ENCODE data around the gene MGARP. TPM values are rescaled to one million over a fixed set of nuclear protein-coding genes. Genes with fewer than 3 reads are reported as not detected.

MGARP gene
- total and polyA plus RNA-seq, 2 of the 4 experiments (the other 2 are of a cell fraction): 34.7 to 35.0 TPM

DNA sequence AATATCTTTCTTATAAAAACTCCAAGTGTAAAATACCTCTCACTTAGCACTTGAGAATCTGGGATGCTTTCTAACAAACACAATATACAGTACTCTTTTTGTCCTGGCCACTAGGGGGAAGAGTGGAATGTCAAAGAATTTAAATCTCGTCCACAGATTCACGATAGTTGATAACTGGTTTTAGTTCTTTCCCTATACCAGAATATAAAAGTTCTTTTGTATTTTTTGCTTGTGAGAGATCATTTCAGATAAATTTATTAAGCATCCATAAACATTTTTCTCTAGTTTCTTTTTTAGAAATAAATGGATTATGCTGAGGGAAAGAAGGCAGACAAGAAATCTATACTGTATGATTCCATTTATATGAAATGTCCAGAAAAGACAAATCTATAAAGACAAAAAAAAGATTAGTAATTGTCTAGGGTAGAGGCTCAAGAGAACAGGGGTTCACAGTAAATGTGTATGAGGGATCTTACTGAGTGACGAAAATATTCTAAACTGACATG is 50.4 kb downstream of the MGARP start:
- ChIA-PET POLR2A (ENCODE audit: unreplicated experiment) (interaction anchor here (0.7 kb wide), 1 partner anchor 199 kb away, joined by 13 read pairs; no protein-coding TSS in a partner anchor), CTCF (interaction anchor here (0.7 kb wide), 1 partner anchor 66 kb away, joined by 5 read pairs; no protein-coding TSS in a partner anchor)
- WGBS, 2 experiments (ENCODE audit: extremely low coverage in 2 of 2, insufficient read length in 1 of 2): no CpG with 5 or more reads among the region's 3 CpGs
- H2AK5ac ChIP-seq (ENCODE audit: low read depth, low read length): no peak overlapping the region
- H4K8ac ChIP-seq (ENCODE audit: low read depth in 2 of 2, low read length in 2 of 2): no peak overlapping the region
- no peak overlapping the region for H3K9ac ChIP-seq (ENCODE audit: low read depth, low read length)
- no peaks in the 10 kb centered on the region for H4K20me1 ChIP-seq (ENCODE audit: insufficient read depth, low read length)
- H3K9me3 ChIP-seq (ENCODE audit: control insufficient read depth, insufficient read depth, low read length): no peaks in the 10 kb centered on the region
- no peak overlapping the region for H3K14ac ChIP-seq (replicated peaks; ENCODE audit: low read depth, low read length)
- H2AFZ ChIP-seq (replicated peaks; ENCODE audit: low read length, poor library complexity): no peak overlapping the region
- H3K4ac ChIP-seq (ENCODE audit: low read depth, low read length): no peak overlapping the region
- H3K4me2 ChIP-seq (ENCODE audit: low read depth, low read length): no peak overlapping the region
- ATAC-seq (ENCODE audit: low read depth) (peak; percentile 89), DNase-seq (peak; percentile 68)
- H2AK9ac ChIP-seq (replicated peaks; ENCODE audit: low read depth, low read length, poor library complexity): no peak overlapping the region
- no peaks in the 10 kb centered on the region for H3K27me3 ChIP-seq (ENCODE audit: control insufficient read depth, insufficient read depth, low read length)
- H3K79me1 ChIP-seq (ENCODE audit: low read depth in 1 of 2, low read length in 2 of 2): no peaks in the 10 kb centered on the region
- H3K4me3 ChIP-seq (ENCODE audit: insufficient read depth, low read depth, low read length): no peak overlapping the region
- H3K36me3 ChIP-seq (ENCODE audit: control insufficient read depth, insufficient read depth, low read length): no peaks in the 10 kb centered on the region
- H3K56ac ChIP-seq (ENCODE audit: extremely low read depth, insufficient read depth, low read length): no peak overlapping the region
- H3K18ac ChIP-seq (ENCODE audit: low read depth, low read length): no peak overlapping the region
- no peak overlapping the region for H2BK15ac ChIP-seq (ENCODE audit: low read depth, low read length)
- dilution Hi-C loops (cut with HindIII; ENCODE audit: low sequenced_read_pairs, unreplicated experiment): no loop called here
- no peaks in the 10 kb centered on the region for H3K4me1 ChIP-seq (ENCODE audit: control insufficient read depth, insufficient read depth, low read length)
- intact Hi-C loops (cut with micrococcal nuclease): loop anchor here (1.0 to 5.0 kb wide), 3 partner anchors 53 to 130 kb away; partner anchors contain the start of gene MGARP
- H2BK5ac ChIP-seq (ENCODE audit: low read depth, low read length, poor library complexity, severe bottlenecking): no peak overlapping the region
- no peak overlapping the region for H4K91ac ChIP-seq (ENCODE audit: insufficient read depth, low read depth, low read length)
- TF ChIP-seq MXI1 (IDR thresholded peaks at IDR 0.05; ENCODE audit: borderline replicate concordance, low read depth, low read length): no peak
- TF ChIP-seq, protein P1, sequence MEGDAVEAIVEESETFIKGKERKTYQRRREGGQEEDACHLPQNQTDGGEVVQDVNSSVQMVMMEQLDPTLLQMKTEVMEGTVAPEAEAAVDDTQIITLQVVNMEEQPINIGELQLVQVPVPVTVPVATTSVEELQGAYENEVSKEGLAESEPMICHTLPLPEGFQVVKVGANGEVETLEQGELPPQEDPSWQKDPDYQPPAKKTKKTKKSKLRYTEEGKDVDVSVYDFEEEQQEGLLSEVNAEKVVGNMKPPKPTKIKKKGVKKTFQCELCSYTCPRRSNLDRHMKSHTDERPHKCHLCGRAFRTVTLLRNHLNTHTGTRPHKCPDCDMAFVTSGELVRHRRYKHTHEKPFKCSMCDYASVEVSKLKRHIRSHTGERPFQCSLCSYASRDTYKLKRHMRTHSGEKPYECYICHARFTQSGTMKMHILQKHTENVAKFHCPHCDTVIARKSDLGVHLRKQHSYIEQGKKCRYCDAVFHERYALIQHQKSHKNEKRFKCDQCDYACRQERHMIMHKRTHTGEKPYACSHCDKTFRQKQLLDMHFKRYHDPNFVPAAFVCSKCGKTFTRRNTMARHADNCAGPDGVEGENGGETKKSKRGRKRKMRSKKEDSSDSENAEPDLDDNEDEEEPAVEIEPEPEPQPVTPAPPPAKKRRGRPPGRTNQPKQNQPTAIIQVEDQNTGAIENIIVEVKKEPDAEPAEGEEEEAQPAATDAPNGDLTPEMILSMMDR (conservative IDR thresholded peaks at IDR 0.05; ENCODE audit: low read depth, low read length): peak; percentile 76
- peak; percentile 69 for TF ChIP-seq RAD21 (IDR thresholded peaks at IDR 0.05; ENCODE audit: low read length)
- TF ChIP-seq SMC3 (IDR thresholded peaks at IDR 0.05; ENCODE audit: low read depth, low read length): peak; percentile 64
- no peak overlapping the region for H4K5ac ChIP-seq (ENCODE audit: low read depth, low read length)
- no peak overlapping the region for H2BK20ac ChIP-seq (ENCODE audit: low read depth, low read length)
- in situ Hi-C loops (cut with MboI; ENCODE audit: low sequenced_read_pairs): loop anchor here (5.0 kb wide), 1 partner anchor 68 kb away; no protein-coding TSS in a partner anchor
- BruUV-seq (replicated peaks): no TSS peak
- no peak overlapping the region for H3K27ac ChIP-seq (ENCODE audit: insufficient read depth, low read length)
- no peaks in the 10 kb centered on the region for H3K9me1 ChIP-seq (ENCODE audit: insufficient read depth, low read length)
- H2BK120ac ChIP-seq (ENCODE audit: low read depth, low read length): no peak overlapping the region
- no peak overlapping the region for H3K23ac ChIP-seq (ENCODE audit: low read depth, low read length)

Measured in IMR-90 (cell line).